Left cardiac atrium (tissue), 4 donors: ENCODE measurements around the gene ZSWIM2. TPM values are rescaled to one million over a fixed set of nuclear protein-coding genes. Genes with fewer than 3 reads are reported as not detected.
"Not testable (repeated sequence)": the region's sequence is repeated elsewhere in the genome, so short reads cannot be mapped to it uniquely, and the experiment has no call there.

Experiments
- ATAC-seq, 2 donors: fragments of 200-7000 bp; cut with Tn5 transposase; one replicate each; pipeline ENCODE4 v1.9.1; 2020; ENCODE audit warnings: mild to moderate bottlenecking in 2 of 2, moderate library complexity in 2 of 2
- DNase-seq: peaks from one replicate; pipeline ENCODE4 v3.0.0-alpha.2; 2020
- intact Hi-C, 2 donors: fragments of 100-400 bp; cut with DNase I; formaldehyde crosslinking; loops; one replicate each; pipeline versions ENCODE4 v1.14.1 to v1.15.1; 2022 to 2023
- total RNA-seq, 2 donors: library from RNA; stranded (reverse); fragmentation: NEBNext Ultra II Directional; extraction: Animal tissue kit (Norgen Biotek cat#: 25700); gene quantifications; one replicate each; pipeline ENCODE4 v1.2.1, GENCODE V29; 2021
- donor health status: DM: no; HTN: yes; CAD: no.
- donor health status: DM: no; HTN: yes; CAD: no; lungs with severe emphysema.
- donor health status: DM: yes; HTN: yes; CAD: no.
- donor health status: Dilated cardiomyopathy.

Gene ZSWIM2
- total RNA-seq, 2 donors from 2014 or later = not detected

- no peak for DNase-seq
- no peak for ATAC-seq
- intact Hi-C loops = no loop called here
Measured at GRCh38 chr2:186853951-186854350, 5.0 kb upstream of the ZSWIM2 start.

GRCh38 chr2:186852508-186852907 is 3.5 kb upstream of the ZSWIM2 start:
- no peak for ATAC-seq
- intact Hi-C loops = no loop called here
- no peak for DNase-seq

DNA sequence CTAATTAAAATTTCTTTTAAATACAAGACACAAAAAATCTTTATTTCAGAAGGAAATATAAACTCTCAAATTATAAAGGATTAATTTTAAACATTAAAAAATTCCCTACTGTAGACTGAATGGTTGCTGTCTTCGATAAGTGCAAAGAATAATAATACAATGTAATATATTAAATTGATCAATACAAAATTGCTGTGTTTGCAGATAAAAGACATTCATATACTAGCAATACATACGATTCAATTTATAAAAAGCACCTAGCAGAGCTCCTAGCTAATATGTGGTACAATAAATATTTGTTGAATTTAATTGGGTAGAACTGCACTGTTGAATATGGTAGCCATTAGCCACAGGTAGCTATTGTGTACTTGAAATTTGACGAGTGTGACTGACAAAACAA is 6.6 kb downstream of the ZSWIM2 start:
- ATAC-seq = no peak
- no peak for DNase-seq
- intact Hi-C loops = no loop called here

- intact Hi-C loops = no loop called here
- ATAC-seq (no peak), DNase-seq (no peak)
Measured at GRCh38 chr2:186841940-186842339, 7.0 kb downstream of the ZSWIM2 start.

GRCh38 chr2:186835628-186836027 is 13.3 kb downstream of the ZSWIM2 start:
- ATAC-seq = no peak
- no peak for DNase-seq
- intact Hi-C loops = no loop called here

- no peak for DNase-seq
- no peak for ATAC-seq
- intact Hi-C loops = no loop called here
Measured at GRCh38 chr2:186827862-186828492, 21.0 kb downstream of the ZSWIM2 start.

DNA sequence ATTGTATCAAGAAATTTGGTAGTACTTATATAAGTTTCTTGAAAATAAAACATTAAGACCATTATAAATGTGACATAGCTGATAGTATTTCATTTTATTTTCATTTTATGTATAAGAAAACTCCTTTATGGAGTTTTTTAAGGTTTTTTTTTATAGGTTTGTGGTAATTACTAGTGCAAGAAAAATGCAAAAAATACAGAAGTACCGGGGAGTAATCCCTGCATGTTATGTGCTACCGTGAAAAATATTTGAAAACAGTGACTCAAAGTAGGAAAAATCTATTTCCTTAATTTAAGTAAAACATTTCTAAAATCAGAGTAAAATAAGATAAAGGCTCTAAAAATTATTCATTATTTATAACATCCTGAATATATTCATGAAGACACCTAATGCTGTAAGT is 21.6 kb downstream of the ZSWIM2 start:
- intact Hi-C loops = no loop called here
- no peak for DNase-seq
- ATAC-seq = no peak

- intact Hi-C loops = no loop called here
- DNase-seq (no peak), ATAC-seq (no peak)
Measured at GRCh38 chr2:186822323-186822722, 26.6 kb downstream of the ZSWIM2 start.

DNA sequence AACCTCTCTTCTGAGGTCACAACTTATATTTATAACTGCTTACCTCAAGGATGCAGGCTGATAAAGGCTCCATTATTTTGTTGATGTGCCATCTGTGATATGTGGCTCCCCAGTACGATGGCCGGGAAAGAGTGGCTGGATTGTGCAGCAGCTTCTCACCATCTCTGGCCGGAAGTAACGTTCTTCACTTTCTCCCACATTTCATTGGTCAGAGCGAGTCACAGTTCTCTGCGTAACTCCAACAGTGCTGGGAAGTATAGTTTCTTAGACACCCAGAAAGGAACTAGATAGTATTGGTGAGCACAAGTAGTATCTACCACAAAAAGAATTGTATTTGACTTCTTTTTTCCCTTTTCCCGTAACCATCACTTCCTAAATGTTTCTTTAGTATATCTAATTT is 28.7 kb downstream of the ZSWIM2 start:
- intact Hi-C loops = no loop called here
- ATAC-seq (no peak), DNase-seq (no peak)

- ATAC-seq, DNase-seq, intact Hi-C loops: not testable (repeated sequence)
Measured at GRCh38 chr2:186811760-186812159, 37.2 kb downstream of the ZSWIM2 start.

- DNase-seq (no peak), ATAC-seq (no peak)
- intact Hi-C loops = no loop called here
Measured at GRCh38 chr2:186806591-186806990, 42.4 kb downstream of the ZSWIM2 start.

- DNase-seq, ATAC-seq, intact Hi-C loops: not testable (repeated sequence)
Measured at GRCh38 chr2:186798604-186799003, 50.4 kb downstream of the ZSWIM2 start.

DNA sequence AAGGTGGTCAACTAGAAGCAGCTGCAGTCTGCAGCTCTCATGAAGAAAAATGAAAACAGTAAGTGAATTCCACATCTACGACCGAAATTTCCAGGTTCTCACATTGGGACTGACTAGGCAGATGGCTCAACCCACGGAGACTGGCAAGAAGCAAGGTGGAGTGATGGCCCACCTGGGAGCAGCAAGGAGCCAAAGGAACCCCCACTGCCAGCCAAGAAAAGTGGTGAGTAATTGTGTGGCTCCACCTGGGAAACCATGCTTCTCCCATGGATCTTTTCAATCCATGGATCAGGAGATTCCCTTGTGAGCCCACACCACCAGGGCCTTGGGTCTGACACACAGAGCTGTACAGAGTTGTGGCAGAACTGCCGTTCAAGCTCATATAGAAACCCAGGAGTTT is 64.0 kb downstream of the ZSWIM2 start:
- intact Hi-C loops = no loop called here
- no peak for DNase-seq
- no peak for ATAC-seq

GRCh38 chr2:186783254-186783653 is 65.7 kb downstream of the ZSWIM2 start:
- intact Hi-C loops = no loop called here
- DNase-seq (no peak), ATAC-seq (no peak)

DNA sequence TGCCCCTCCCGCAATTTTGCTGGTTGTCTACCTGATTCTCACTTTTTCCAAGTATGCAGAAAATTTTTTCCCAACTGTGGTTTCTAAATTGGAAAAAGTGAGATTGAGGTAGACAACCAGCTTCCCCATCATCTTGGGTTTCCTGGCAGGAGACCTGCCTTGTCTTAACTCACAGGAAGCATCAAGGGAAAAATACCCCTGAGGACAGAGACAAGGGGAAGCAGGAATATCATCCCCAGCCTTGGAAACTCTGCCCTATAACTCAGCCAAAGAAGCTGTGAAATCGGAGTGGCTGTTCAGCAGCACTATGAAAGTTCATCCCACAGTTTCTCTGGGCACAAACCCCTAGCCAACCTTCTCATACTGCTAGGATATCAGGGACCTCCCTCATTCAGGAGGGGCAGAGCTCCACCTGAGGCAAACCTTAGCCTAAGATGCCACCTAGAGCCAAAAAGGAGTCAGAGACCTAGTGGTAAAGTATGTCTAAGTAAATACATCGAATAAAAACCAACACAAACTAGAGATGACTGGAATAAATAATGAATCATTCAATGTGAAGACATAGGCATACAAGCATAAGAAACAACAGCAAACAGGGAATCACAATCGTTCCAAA is 68.2 kb downstream of the ZSWIM2 start:
- no peak for DNase-seq
- ATAC-seq = no peak
- intact Hi-C loops = no loop called here

Other genes with a start within 250 kb of the ZSWIM2 start
- gene FAM171B, start 155.1 kb downstream of the ZSWIM2 start, total RNA-seq = 1 to 10 TPM; 2.7 to 3.7 TPM